Neural cell (in vitro differentiated cells): ENCODE measurements around the gene ATP11A.

ENCODE experiments used
- CTCF ChIP-seq: fragments of 450-650 bp; IDR thresholded peaks from 2 replicates; pipeline ENCODE4 v1.5.1; 2014; ENCODE audit warnings: antibody characterized with exemption, mild to moderate bottlenecking, moderate library complexity; ENCODE audit not compliant: poor library complexity, severe bottlenecking
- EP300 ChIP-seq: fragments of 450-650 bp; conservative IDR thresholded peaks from 2 replicates; pipeline ENCODE4 v1.6.1; 2014; ENCODE audit warnings: antibody characterized with exemption, mild to moderate bottlenecking, moderate library complexity; ENCODE audit not compliant: poor library complexity, severe bottlenecking
- EZH2 ChIP-seq: fragments of 200-600, 300-800 bp; shearing (Covaris generic), sonication (generic); IDR thresholded peaks from 2 replicates; pipeline ENCODE4 v1.6.1; 2014; ENCODE audit warnings: antibody characterized with exemption, low read length, borderline replicate concordance, mild to moderate bottlenecking; ENCODE audit not compliant: insufficient read depth, poor library complexity, severe bottlenecking
- MXI1 ChIP-seq: fragments of 450-650 bp; conservative IDR thresholded peaks from 2 replicates; pipeline ENCODE4 v1.6.1; 2014; ENCODE audit warnings: antibody characterized with exemption, mild to moderate bottlenecking; ENCODE audit not compliant: poor library complexity, severe bottlenecking
- POLR2AphosphoS5 ChIP-seq: IDR thresholded peaks from 2 replicates; pipeline ENCODE4 v1.6.1; 2012
- RAD21 ChIP-seq: fragments of 450-650 bp; conservative IDR thresholded peaks from 2 replicates; pipeline ENCODE4 v1.6.1; 2014; ENCODE audit warnings: antibody characterized with exemption, mild to moderate bottlenecking, moderate library complexity
- REST ChIP-seq: IDR thresholded peaks from 2 replicates; pipeline ENCODE4 v1.6.1; 2012; ENCODE audit warnings: borderline replicate concordance
- SMC3 ChIP-seq: fragments of 450-650 bp; conservative IDR thresholded peaks from 2 replicates; pipeline ENCODE4 v1.6.1; 2014; ENCODE audit warnings: antibody characterized with exemption, mild to moderate bottlenecking, moderate library complexity; ENCODE audit not compliant: poor library complexity

GRCh38 chr13:112809332-112810315 is 119.8 kb downstream of the ATP11A start:
- TF ChIP-seq CTCF (no peak), EZH2 (no peak), REST (no peak), POLR2AphosphoS5 (no peak), EP300 (no peak), RAD21 (no peak), SMC3 (no peak), MXI1 (no peak)
